Gastrocnemius medialis (tissue), 4 donors: ENCODE results near the gene SLC6A18. TPM values are rescaled to one million over a fixed set of nuclear protein-coding genes. Genes with fewer than 3 reads are reported as not detected.

ENCODE experiments used
- ATAC-seq, 2 donors: fragments of 150-250 bp; one replicate each; pipeline ENCODE4 v1.9.1; 2016
- DNase-seq, 2 donors: peaks; one replicate each; pipeline ENCODE4 v3.0.0-alpha.2; 2019
- H3K27ac ChIP-seq, 4 donors: fragments of 200-600 bp; sonication (generic); 1 replicate in 1 of 4; 2 replicates in 3 of 4; pipeline ENCODE4 v1.5.1; 2016 to 2018; ENCODE audit warnings: mild to moderate bottlenecking in 2 of 4, moderate library complexity in 1 of 4
- H3K27me3 ChIP-seq, 3 donors: fragments of 200-600 bp; sonication (generic) in 2 of 3; 1 replicate in 1 of 3; 2 replicates in 2 of 3; pipeline versions ENCODE4 v1.5.1 to v1.6.0; 2016 to 2019; ENCODE audit warnings: mild to moderate bottlenecking in 1 of 3, moderate library complexity in 1 of 3
- H3K36me3 ChIP-seq, 2 donors: fragments of 200-600 bp; sonication (generic) in 1 of 2; one replicate each; pipeline ENCODE4 v1.5.1; 2017 to 2018
- H3K4me1 ChIP-seq, 2 donors: fragments of 200-600 bp; sonication (generic) in 1 of 2; one replicate each; pipeline ENCODE4 v1.5.1; 2016 to 2017; ENCODE audit warnings: mild to moderate bottlenecking in 2 of 2
- H3K4me3 ChIP-seq, 4 donors: fragments of 200-600 bp; sonication (generic) in 3 of 4; 1 replicate in 1 of 4; 2 replicates in 3 of 4; pipeline ENCODE4 v1.5.1; 2016 to 2019; ENCODE audit warnings: mild to moderate bottlenecking in 2 of 4
- H3K9me3 ChIP-seq, 3 donors: fragments of 200-600 bp; sonication (generic) in 2 of 3; 1 replicate in 1 of 3; 2 replicates in 2 of 3; pipeline ENCODE4 v1.5.1; 2016 to 2019
- CTCF ChIP-seq, 5 experiments: fragments of 450-650 bp in 3 of 5; fragments of 200-600 bp in 2 of 5; sonication (generic) in 2 of 5; IDR thresholded peaks in 4 of 5; conservative IDR thresholded peaks in 1 of 5; 1 replicate in 4 of 5; 2 replicates in 1 of 5; pipeline ENCODE4 v1.5.1; 2016 to 2019; ENCODE audit warnings: antibody characterized with exemption in 5 of 5, mild to moderate bottlenecking in 3 of 5, moderate library complexity in 3 of 5
- POLR2A ChIP-seq, 2 donors: fragments of 450-650 bp; IDR thresholded peaks; one replicate each; pipeline ENCODE4 v1.6.1; 2017; ENCODE audit warnings: antibody characterized with exemption in 2 of 2, mild to moderate bottlenecking in 2 of 2, moderate library complexity in 2 of 2
- in situ Hi-C, 4 donors: fragments of 200-750 bp; cut with MboI; loops; one replicate each; pipeline versions ENCODE4 v1.15.0 to v1.8.0; 2017; ENCODE audit warnings: low sequenced_read_pairs in 4 of 4
- intact Hi-C: fragments of 100-400 bp; cut with DNase I; formaldehyde crosslinking; loops from one replicate; pipeline ENCODE4 v1.15.1; 2023; ENCODE audit warnings: low total_unique reads
- total RNA-seq, 4 donors: library from RNA; depleted of rRNA; stranded (reverse); fragments of >200 nt; gene quantifications; one replicate each; pipeline versions ENCODE4 v1.1.0 to v1.2.3, GENCODE V29; 2016

The SLC6A18 gene
- total RNA-seq, 4 donors from 2014 or later: not detected

- Histone ChIP-seq H3K36me3 (no peaks in the 10 kb centered on the region), H3K4me1 (no peaks in the 10 kb centered on the region), H3K4me3 (no peak overlapping the region), H3K9me3 (no peaks in the 10 kb centered on the region), H3K27ac (no peak overlapping the region), H3K27me3 (no peaks in the 10 kb centered on the region)
- DNase-seq (no peak), ATAC-seq (no peak)
- TF ChIP-seq CTCF (IDR thresholded peaks at IDR 0.05 in 4 of 5, conservative IDR thresholded peaks at IDR 0.05 in 1 of 5) (no peak), POLR2A (IDR thresholded peaks at IDR 0.05) (no peak)
- intact Hi-C loops (loop anchor here (10.0 kb wide), 1 partner anchor 254 kb away; no protein-coding TSS in a partner anchor), in situ Hi-C loops (no loop called here)
Observed at GRCh38 chr5:1178529-1179382, 46.4 kb upstream of the SLC6A18 start.

GRCh38 chr5:1179383-1179715 is 45.8 kb upstream of the SLC6A18 start:
- in situ Hi-C loops (no loop called here), intact Hi-C loops (loop anchor here (10.0 kb wide), 1 partner anchor 255 kb away; no protein-coding TSS in a partner anchor)
- H3K4me1 ChIP-seq: no peaks in the 10 kb centered on the region
- H3K36me3 ChIP-seq: no peaks in the 10 kb centered on the region
- TF ChIP-seq CTCF (IDR thresholded peaks at IDR 0.05 in 4 of 5, conservative IDR thresholded peaks at IDR 0.05 in 1 of 5): no peak
- TF ChIP-seq POLR2A (IDR thresholded peaks at IDR 0.05): no peak
- DNase-seq (no peak), ATAC-seq (no peak)
- H3K4me3 ChIP-seq: no peak overlapping the region
- H3K27ac ChIP-seq: no peak overlapping the region
- no peaks in the 10 kb centered on the region for H3K27me3 ChIP-seq
- H3K9me3 ChIP-seq: no peaks in the 10 kb centered on the region

- H3K9me3 ChIP-seq: no peaks in the 10 kb centered on the region
- ATAC-seq: no peak
- H3K4me1 ChIP-seq: no peaks in the 10 kb centered on the region
- TF ChIP-seq CTCF (IDR thresholded peaks at IDR 0.05 in 4 of 5, conservative IDR thresholded peaks at IDR 0.05 in 1 of 5) (no peak), POLR2A (IDR thresholded peaks at IDR 0.05) (no peak)
- DNase-seq: no peak
- H3K36me3 ChIP-seq: no peaks in the 10 kb centered on the region
- no peaks in the 10 kb centered on the region for H3K27me3 ChIP-seq
- intact Hi-C loops (no loop called here), in situ Hi-C loops (no loop called here)
- no peak overlapping the region for H3K27ac ChIP-seq
- no peak overlapping the region for H3K4me3 ChIP-seq
Observed at GRCh38 chr5:1180096-1180495, 45.1 kb upstream of the SLC6A18 start.

GRCh38 chr5:1180841-1181271 is 44.3 kb upstream of the SLC6A18 start:
- TF ChIP-seq POLR2A (IDR thresholded peaks at IDR 0.05): no peak
- TF ChIP-seq CTCF (IDR thresholded peaks at IDR 0.05 in 4 of 5, conservative IDR thresholded peaks at IDR 0.05 in 1 of 5): no peak
- no peaks in the 10 kb centered on the region for H3K27me3 ChIP-seq
- in situ Hi-C loops: no loop called here

More at GRCh38 chr5:1180841-1181271, 44.3 kb upstream of the SLC6A18 start:
- Histone ChIP-seq H3K9me3 (no peaks in the 10 kb centered on the region), H3K4me3 (no peak overlapping the region), H3K4me1 (no peaks in the 10 kb centered on the region), H3K36me3 (no peaks in the 10 kb centered on the region), H3K27ac (no peak overlapping the region)
- intact Hi-C loops: no loop called here
- peak in 1 of 2 donors; percentile 0 for DNase-seq
- no peak for ATAC-seq
